Measurements from ENCODE around the gene TRA2B. TPM values are rescaled to one million over a fixed set of nuclear protein-coding genes. Genes with fewer than 3 reads are reported as not detected.

Gene TRA2B
- total RNA-seq, 4 donors from 2014 or later: 87.1 to 181 (median 129) TPM

DNA sequence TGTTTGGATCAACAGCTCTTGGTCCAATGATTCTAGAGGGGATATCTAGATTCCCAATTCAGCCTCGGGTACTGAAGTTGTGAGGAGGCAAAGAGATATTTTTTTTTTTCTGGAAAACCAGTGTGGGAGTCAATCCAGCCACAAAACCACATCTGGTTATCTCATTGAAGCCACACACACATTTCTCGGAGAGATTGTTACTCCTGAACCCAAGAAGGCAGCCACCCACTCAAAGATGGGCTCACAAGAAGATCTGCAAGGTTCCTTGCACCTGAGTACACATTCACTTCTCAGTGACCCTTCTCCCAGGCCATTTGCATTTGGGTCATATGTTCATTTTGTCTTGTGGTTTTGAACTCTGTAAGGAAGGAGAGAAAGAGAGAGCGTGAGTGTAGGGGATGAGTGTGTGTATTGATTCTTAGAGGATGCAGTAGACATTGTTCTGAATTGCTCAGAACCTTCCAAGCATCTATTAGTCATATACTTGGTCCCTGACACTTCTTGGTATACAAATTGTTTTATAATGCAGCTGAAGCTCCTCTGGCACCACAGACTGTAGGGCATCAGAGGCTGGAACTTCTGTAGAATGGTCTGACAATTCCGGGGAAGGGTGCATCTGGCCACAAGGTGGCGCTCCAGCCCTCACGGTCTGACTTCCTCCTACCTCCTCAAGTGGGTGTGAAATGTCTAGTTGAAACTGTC is 39.3 kb upstream of the TRA2B start:
- Histone ChIP-seq H3K27ac (no peak overlapping the region), H3K4me1 (no peaks in the 10 kb centered on the region), H3K9me3 (no peaks in the 10 kb centered on the region), H3K4me3 (no peak overlapping the region), H3K27me3 (no peaks in the 10 kb centered on the region), H3K36me3 (no peaks in the 10 kb centered on the region)
- ATAC-seq: peak; percentile 62
- TF ChIP-seq, protein P1, sequence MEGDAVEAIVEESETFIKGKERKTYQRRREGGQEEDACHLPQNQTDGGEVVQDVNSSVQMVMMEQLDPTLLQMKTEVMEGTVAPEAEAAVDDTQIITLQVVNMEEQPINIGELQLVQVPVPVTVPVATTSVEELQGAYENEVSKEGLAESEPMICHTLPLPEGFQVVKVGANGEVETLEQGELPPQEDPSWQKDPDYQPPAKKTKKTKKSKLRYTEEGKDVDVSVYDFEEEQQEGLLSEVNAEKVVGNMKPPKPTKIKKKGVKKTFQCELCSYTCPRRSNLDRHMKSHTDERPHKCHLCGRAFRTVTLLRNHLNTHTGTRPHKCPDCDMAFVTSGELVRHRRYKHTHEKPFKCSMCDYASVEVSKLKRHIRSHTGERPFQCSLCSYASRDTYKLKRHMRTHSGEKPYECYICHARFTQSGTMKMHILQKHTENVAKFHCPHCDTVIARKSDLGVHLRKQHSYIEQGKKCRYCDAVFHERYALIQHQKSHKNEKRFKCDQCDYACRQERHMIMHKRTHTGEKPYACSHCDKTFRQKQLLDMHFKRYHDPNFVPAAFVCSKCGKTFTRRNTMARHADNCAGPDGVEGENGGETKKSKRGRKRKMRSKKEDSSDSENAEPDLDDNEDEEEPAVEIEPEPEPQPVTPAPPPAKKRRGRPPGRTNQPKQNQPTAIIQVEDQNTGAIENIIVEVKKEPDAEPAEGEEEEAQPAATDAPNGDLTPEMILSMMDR (IDR thresholded peaks at IDR 0.05): peak; percentile 44 to 79 (median 72)
- TF ChIP-seq POLR2AphosphoS5 (IDR thresholded peaks at IDR 0.05): no peak
- 42 to 43% methylated on average over 6 of the region's 6 CpGs for WGBS, 2 donors (ENCODE audit: low coverage in 1 of 2)

DNA sequence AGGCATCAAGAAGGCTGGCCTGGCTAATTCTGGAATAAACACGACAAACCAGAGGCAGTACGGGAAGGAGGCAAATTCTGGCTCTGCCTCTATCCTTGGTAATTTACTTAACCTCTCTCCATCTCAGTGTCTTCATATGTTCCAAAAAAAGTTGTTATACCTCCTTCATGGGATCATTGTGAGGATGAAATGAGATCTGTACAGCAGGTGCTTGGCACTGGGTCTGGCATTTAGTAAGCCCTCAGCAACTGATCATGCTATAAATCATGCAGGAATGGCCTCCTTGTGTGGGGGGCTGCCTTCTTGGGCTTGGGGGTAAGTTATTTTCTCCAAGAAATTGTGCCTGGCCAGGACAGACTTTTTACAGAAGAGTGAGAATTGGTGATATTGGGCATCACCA is 38.3 kb upstream of the TRA2B start:
- H3K9me3 ChIP-seq: no peaks in the 10 kb centered on the region
- H3K27ac ChIP-seq: no peak overlapping the region
- ATAC-seq: no peak
- no peaks in the 10 kb centered on the region for H3K4me1 ChIP-seq
- no peaks in the 10 kb centered on the region for H3K27me3 ChIP-seq
- WGBS, 2 donors (ENCODE audit: low coverage in 1 of 2): 73 to 90% methylated on average over 2 of the region's 2 CpGs
- H3K4me3 ChIP-seq: no peak overlapping the region
- TF ChIP-seq, protein P1 (IDR thresholded peaks at IDR 0.05): no peak
- TF ChIP-seq EP300 (IDR thresholded peaks at IDR 0.05) (no peak), POLR2A (IDR thresholded peaks at IDR 0.05) (no peak), POLR2AphosphoS5 (IDR thresholded peaks at IDR 0.05) (no peak)
- H3K36me3 ChIP-seq: no peaks in the 10 kb centered on the region

DNA sequence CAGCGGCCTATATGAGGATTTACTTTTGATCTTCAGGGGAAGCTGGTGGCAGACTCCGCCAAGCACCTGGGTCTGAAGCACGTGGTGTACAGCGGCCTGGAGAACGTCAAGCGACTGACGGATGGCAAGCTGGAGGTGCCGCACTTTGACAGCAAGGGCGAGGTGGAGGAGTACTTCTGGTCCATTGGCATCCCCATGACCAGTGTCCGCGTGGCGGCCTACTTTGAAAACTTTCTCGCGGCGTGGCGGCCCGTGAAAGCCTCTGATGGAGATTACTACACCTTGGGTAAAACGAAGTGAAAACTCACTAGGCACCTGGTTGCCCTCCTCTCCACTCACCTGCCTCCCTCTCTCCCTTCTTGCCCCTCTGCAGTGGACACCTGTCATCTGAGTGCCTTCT is 33.8 kb upstream of the TRA2B start:
- no peak overlapping the region for H3K4me3 ChIP-seq
- no peaks in the 10 kb centered on the region for H3K36me3 ChIP-seq
- no peaks in the 10 kb centered on the region for H3K27me3 ChIP-seq
- H3K27ac ChIP-seq: no peak overlapping the region
- no peaks in the 10 kb centered on the region for H3K4me1 ChIP-seq
- no peak for ATAC-seq
- 89 to 94% methylated on average over 12 to 13 of the region's 18 CpGs for WGBS, 2 donors (ENCODE audit: low coverage in 1 of 2)
- TF ChIP-seq, protein P1 (IDR thresholded peaks at IDR 0.05): no peak
- TF ChIP-seq POLR2A (IDR thresholded peaks at IDR 0.05): no peak
- no peak for TF ChIP-seq POLR2AphosphoS5 (IDR thresholded peaks at IDR 0.05)
- TF ChIP-seq EP300 (IDR thresholded peaks at IDR 0.05): no peak
- no peaks in the 10 kb centered on the region for H3K9me3 ChIP-seq

DNA sequence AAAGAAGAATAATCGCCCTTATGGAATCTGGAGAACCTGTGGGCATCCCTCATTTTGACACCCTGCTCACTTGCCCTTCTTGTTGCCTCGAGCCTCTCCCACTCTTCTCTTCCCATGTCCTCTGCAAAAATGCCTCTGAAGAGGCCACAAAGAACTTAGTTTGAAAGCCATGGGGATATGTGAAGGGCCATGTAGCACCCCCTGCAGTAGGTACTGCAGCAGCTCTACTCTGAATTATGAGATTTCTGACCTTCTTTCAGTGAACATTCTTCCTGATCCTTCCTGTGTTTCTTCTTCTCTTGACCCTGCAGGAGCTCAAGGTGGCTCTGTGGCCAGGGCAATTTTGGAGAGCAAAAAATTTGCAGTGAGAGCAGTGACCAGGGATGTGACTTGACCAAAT is 30.4 kb upstream of the TRA2B start:
- Histone ChIP-seq H3K36me3 (no peaks in the 10 kb centered on the region), H3K9me3 (peaks cover 0 to 6% (median 0%) of the 10 kb centered on the region in 3 donors), H3K4me1 (no peaks in the 10 kb centered on the region), H3K4me3 (no peak overlapping the region), H3K27me3 (no peaks in the 10 kb centered on the region), H3K27ac (no peak overlapping the region)
- WGBS, 2 donors (ENCODE audit: low coverage in 1 of 2): 83 to 94% methylated on average over 2 of the region's 2 CpGs
- no peak for TF ChIP-seq EP300 (IDR thresholded peaks at IDR 0.05)
- no peak for TF ChIP-seq POLR2A (IDR thresholded peaks at IDR 0.05)
- TF ChIP-seq, protein P1 (IDR thresholded peaks at IDR 0.05): no peak
- no peak for TF ChIP-seq POLR2AphosphoS5 (IDR thresholded peaks at IDR 0.05)
- no peak for ATAC-seq

DNA sequence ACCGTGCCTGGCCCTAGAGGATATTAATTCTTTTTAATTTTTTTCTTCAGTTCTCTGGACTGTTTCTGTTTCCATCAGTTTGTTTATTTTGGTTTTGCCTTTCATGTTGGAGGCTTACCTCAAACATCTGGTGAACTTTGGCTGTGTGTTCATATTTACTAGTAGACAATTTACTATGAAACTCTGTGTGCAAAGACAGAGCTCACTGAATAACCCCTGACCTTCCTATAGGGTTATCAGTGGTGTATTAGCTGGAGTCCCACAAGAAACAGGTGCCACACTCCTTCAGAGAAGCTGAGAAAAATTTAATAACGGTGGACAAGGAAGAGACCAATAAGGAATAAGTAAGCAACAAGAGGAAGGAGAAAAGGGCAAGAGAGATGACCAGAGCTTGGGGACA is 28.8 kb upstream of the TRA2B start:
- H3K27ac ChIP-seq: no peak overlapping the region
- 48 to 54% methylated on average over 2 of the region's 2 CpGs for WGBS, 2 donors (ENCODE audit: low coverage in 1 of 2)
- no peaks in the 10 kb centered on the region for H3K27me3 ChIP-seq

More for the DNA sequence above, 28.8 kb upstream of the TRA2B start:
- no peak overlapping the region for H3K4me3 ChIP-seq
- no peak for ATAC-seq
- H3K36me3 ChIP-seq: no peaks in the 10 kb centered on the region
- TF ChIP-seq POLR2A (IDR thresholded peaks at IDR 0.05) (no peak), POLR2AphosphoS5 (IDR thresholded peaks at IDR 0.05) (no peak), EP300 (IDR thresholded peaks at IDR 0.05) (no peak)
- TF ChIP-seq, protein P1 (IDR thresholded peaks at IDR 0.05): no peak
- no peaks in the 10 kb centered on the region for H3K4me1 ChIP-seq
- peaks cover 0 to 6% (median 0%) of the 10 kb centered on the region in 3 donors for H3K9me3 ChIP-seq

Measured in gastroesophageal sphincter (tissue), 4 donors.